Choroid plexus epithelial cell (primary cell): ENCODE results near the gene APPBP2.
A peak's percentile ranks its signal among the peaks of the same experiment; 100 is the strongest.

Experiments
- DNase-seq: peaks from one replicate; pipeline ENCODE4 v3.0.0-alpha.2; 2010; ENCODE audit warnings: low read depth
- H3K4me3 ChIP-seq: 2 replicates; pipeline ENCODE4 v1.5.1; 2011; ENCODE audit warnings: low read depth, mild to moderate bottlenecking, control low read depth, low read length, moderate library complexity
- TF ChIP-seq, protein P1 (sequence below): conservative IDR thresholded peaks from 2 replicates; pipeline ENCODE4 v1.5.1; 2011; ENCODE audit warnings: low read depth, mild to moderate bottlenecking, control low read depth, inconsistent platforms, low read length, moderate library complexity

The APPBP2 gene

GRCh38 chr17:60534613-60535157 is 8.6 kb upstream of the APPBP2 start:
- no peak for DNase-seq
- TF ChIP-seq, protein P1, sequence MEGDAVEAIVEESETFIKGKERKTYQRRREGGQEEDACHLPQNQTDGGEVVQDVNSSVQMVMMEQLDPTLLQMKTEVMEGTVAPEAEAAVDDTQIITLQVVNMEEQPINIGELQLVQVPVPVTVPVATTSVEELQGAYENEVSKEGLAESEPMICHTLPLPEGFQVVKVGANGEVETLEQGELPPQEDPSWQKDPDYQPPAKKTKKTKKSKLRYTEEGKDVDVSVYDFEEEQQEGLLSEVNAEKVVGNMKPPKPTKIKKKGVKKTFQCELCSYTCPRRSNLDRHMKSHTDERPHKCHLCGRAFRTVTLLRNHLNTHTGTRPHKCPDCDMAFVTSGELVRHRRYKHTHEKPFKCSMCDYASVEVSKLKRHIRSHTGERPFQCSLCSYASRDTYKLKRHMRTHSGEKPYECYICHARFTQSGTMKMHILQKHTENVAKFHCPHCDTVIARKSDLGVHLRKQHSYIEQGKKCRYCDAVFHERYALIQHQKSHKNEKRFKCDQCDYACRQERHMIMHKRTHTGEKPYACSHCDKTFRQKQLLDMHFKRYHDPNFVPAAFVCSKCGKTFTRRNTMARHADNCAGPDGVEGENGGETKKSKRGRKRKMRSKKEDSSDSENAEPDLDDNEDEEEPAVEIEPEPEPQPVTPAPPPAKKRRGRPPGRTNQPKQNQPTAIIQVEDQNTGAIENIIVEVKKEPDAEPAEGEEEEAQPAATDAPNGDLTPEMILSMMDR, result no peak
- H3K4me3 ChIP-seq, result no peak overlapping the region

DNA sequence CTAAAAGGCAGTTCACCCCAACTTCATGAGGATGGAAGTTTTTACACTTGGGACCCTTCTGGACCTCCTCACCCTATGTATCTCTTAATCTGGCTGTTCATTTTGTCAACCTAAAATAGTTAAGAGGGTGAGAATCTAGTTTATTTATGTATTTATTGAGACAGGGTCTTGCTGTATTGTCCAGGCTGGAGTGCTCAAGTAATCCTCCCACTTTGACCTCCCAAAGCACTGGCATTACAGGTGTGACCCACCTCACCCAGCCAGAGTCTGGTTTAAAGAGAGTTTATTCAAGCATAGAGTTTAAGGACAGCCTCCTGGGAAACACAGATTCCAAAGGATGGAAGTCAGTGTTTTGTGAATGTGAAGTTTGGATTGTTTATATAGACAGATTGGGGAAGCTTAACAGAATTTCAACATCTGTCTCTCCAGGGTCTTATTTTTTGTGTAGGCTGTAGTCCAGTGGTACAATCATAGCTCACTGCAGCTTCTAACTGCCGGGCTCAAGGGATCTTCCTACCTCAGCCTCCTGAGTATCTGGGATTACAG is 8.0 kb upstream of the APPBP2 start:
- TF ChIP-seq, protein P1, result no peak
- no peak overlapping the region for H3K4me3 ChIP-seq
- DNase-seq, result no peak

GRCh38 chr17:60529806-60530205 is 3.8 kb upstream of the APPBP2 start:
- TF ChIP-seq, protein P1, result no peak
- H3K4me3 ChIP-seq, result no peak overlapping the region
- no peak for DNase-seq

DNA sequence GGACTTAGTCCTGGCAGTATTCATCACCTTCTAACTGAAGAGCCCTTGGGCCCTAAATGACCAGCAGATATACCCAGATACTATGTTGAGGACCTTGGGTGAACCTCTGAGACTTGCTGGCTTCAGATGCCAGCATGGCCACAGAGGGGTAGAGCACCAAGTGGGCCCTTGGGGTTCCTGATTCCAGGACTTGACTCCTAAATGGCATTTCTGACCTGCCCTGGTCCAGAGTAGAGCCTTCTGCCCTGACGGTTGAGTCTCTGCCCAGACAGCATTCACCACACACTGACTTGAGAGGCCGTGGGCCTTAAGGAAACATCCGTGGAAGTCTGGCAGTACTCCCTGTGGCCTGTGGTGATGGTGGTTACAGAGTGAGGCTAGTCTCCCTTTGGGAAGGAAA is 2.8 kb upstream of the APPBP2 start:
- no peak for DNase-seq
- TF ChIP-seq, protein P1, result no peak
- no peak overlapping the region for H3K4me3 ChIP-seq

DNA sequence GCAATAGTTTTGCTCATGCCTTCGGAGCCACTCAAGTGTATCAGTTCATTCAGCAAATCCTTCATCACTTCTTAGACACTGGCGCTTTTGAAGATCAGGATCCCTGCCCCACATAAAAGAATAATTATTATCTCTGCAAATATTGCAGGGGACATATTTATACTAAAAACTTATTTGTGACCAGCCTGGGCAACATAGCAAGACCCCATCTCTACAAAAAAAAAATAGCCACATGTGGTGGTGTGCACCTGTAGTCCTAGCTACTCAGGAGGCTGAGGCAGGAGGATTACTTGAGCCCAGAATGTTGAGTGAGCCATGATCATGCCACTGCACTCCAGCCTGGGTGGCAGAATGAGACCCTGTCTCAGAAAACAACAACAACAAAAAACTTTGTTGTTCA is 1.7 kb upstream of the APPBP2 start:
- DNase-seq, result no peak
- H3K4me3 ChIP-seq, result no peak overlapping the region
- TF ChIP-seq, protein P1, result no peak

DNA sequence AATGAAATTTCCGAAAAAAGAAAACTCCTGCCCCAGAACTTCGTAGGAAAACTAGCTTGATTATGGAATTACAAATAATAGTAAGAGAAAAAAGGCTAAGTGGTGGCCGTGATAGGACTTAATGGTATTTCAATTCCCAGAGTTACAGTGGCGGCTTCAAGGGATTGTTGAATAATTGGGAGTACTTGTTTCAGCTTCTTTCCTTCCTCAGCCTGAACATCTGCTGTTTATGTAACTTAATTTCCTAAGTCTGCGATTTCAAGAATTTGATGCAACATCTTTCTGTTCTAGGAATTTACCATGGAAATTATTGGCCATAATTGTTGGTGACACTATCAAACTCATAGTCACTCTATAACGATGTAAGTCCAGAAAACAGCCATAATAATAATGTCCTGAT is 684 bp upstream of the APPBP2 start:
- DNase-seq, result peak; percentile 45
- peak overlapping the region; percentile 78 for H3K4me3 ChIP-seq
- TF ChIP-seq, protein P1, result no peak

DNA sequence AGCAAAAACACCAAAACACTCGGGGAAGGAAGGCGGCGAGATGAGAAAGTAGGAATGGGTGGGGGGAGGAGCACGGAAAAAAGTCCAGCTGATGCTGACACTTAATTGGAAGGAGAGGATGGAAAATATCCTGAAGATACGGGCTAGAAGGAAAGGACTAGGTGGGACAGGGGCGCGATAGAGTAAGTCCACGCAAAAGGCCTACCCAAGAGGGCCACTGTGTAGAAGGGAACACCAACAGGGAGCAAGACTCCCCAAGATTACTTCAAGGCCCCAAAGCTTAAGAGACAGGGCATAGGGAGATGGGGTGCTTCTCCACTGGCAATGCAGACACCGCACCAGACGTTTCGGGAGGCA is 736 bp downstream of the APPBP2 start:
- no peak for DNase-seq
- TF ChIP-seq, protein P1, result no peak
- H3K4me3 ChIP-seq, result peak overlapping the region; percentile 78
